ENCODE data around the gene NIPA2.

The NIPA2 gene

GRCh38 chr15:22877117-22877516 lies 38.7 kb downstream of the NIPA2 start:
- TF ChIP-seq, protein P1, sequence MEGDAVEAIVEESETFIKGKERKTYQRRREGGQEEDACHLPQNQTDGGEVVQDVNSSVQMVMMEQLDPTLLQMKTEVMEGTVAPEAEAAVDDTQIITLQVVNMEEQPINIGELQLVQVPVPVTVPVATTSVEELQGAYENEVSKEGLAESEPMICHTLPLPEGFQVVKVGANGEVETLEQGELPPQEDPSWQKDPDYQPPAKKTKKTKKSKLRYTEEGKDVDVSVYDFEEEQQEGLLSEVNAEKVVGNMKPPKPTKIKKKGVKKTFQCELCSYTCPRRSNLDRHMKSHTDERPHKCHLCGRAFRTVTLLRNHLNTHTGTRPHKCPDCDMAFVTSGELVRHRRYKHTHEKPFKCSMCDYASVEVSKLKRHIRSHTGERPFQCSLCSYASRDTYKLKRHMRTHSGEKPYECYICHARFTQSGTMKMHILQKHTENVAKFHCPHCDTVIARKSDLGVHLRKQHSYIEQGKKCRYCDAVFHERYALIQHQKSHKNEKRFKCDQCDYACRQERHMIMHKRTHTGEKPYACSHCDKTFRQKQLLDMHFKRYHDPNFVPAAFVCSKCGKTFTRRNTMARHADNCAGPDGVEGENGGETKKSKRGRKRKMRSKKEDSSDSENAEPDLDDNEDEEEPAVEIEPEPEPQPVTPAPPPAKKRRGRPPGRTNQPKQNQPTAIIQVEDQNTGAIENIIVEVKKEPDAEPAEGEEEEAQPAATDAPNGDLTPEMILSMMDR (IDR thresholded peaks at IDR 0.05; ENCODE audit: low read depth, low read length): no peak

GRCh38 chr15:22877607-22878006 lies 39.1 kb downstream of the NIPA2 start:
- TF ChIP-seq, protein P1 (IDR thresholded peaks at IDR 0.05; ENCODE audit: low read depth, low read length): no peak
- DNase-seq (ENCODE audit: extremely low read depth, low read depth): no peak

More at GRCh38 chr15:22877117-22877516, 38.7 kb downstream of the NIPA2 start:
- DNase-seq (ENCODE audit: extremely low read depth, low read depth): no peak

DNA sequence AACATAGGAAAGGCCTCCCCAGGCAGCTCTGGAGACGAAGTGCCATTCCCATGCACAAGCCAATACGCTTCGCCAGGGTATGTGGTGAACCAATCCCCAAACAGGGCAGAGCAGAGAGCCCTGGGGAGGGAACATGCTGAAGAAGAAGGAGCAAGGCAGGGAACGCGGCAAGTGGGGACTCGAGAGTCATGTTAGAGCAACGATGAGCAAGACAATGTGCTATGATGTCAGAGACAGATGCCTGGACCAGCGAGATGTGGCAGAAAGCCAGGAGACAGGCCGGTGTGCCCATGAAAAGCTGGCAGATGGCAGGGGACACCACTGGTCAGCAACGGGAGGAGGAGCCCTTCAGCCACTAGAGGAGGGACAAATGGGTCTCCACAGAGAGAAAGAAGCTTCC lies 39.6 kb downstream of the NIPA2 start:
- DNase-seq (ENCODE audit: extremely low read depth, low read depth): no peak
- TF ChIP-seq, protein P1 (IDR thresholded peaks at IDR 0.05; ENCODE audit: low read depth, low read length): no peak

DNA sequence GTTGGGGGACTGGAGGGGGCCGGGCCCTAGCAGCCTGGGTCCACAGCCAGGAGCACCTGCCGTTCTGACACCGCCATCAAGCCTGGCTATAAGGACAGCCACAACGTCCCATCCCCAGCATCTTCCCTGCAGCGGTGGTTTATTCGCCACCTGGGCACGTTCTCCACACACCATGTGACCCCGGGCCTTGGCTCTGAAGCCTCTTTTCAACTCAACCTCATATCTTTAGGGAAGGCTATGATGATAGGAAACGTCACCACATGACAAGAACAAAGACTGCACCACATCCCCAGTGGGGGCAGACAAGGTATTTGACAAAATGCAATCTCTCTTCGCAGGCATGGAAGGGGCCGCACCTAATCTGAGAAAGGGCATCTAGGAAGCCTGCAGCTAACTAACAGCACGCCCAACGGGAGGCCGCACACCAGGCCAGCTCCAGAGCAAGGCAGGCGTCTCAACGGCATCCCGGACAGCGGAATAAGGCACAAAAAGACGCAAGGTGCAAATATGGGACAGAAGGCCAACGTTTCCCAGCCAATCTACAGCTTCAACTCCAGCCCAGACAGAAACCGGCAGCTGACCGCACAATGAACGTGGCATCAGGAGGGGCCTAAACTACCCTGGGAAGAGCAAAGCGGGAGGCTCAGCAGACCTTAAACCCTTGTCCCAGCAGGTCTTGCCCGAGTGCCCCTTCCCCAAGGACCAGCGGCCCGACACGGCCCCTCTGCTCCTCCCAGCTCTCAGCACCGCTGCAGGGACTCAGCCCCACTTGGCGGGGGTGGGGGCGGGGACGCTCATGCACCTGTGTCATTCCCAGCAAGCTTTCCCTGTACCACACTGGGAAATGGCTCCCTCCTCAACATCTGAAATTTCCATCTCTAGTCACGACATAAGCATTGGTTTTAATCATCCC lies 41.9 kb downstream of the NIPA2 start:
- no peak for DNase-seq (ENCODE audit: extremely low read depth, low read depth)
- TF ChIP-seq, protein P1 (IDR thresholded peaks at IDR 0.05; ENCODE audit: low read depth, low read length): no peak

GRCh38 chr15:22880981-22881738 lies 42.7 kb downstream of the NIPA2 start:
- DNase-seq (ENCODE audit: extremely low read depth, low read depth): no peak
- TF ChIP-seq, protein P1 (IDR thresholded peaks at IDR 0.05; ENCODE audit: low read depth, low read length): no peak

GRCh38 chr15:22881739-22882440 lies 43.4 kb downstream of the NIPA2 start:
- DNase-seq (ENCODE audit: extremely low read depth, low read depth): no peak
- TF ChIP-seq, protein P1 (IDR thresholded peaks at IDR 0.05; ENCODE audit: low read depth, low read length): no peak

Measured in AG09319 (cell line).